C4-2B (cell line): ENCODE data around the gene UBE2J2.

Experiments used
- ZFX ChIP-seq: fragments of 450-650 bp; IDR thresholded peaks from 2 replicates; pipeline ENCODE4 v1.6.1; 2017
- TF ChIP-seq, protein P1 (sequence below): fragments of 450-650 bp; conservative IDR thresholded peaks from 2 replicates; pipeline ENCODE4 v1.5.1; 2017; ENCODE audit warnings: mild to moderate bottlenecking

DNA sequence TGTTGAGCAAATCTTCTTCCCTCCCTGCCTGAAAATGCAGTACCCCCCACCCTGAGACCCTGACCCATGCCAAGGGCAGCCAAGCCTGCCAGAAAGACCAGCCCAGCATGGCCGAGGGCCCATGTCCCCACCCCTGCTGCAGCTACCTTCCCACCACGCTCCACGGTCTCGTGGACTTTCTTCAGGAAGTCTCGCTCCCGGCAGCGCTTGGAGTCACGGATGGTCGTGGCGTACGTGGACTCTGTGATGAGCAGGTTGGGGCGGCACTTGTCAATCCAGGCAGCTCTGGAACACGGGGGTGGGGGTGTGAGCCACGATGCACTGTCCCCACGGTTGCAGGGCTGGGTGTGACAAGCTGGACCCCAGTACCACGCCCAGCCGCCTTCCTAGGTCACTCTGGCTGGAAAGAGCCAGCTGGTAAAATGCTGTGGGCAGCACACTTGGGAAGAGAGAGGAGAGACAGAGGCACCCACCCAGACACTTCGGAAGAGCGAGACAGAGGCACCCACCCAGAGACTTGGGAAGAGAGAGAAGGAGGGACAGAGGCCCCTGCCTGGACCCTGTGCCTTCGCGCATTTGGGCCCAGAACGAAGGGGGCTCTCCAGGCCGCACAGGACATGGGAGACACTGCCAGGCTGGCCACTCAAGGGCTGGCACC, 41.2 kb upstream of the UBE2J2 start:
- TF ChIP-seq, protein P1, sequence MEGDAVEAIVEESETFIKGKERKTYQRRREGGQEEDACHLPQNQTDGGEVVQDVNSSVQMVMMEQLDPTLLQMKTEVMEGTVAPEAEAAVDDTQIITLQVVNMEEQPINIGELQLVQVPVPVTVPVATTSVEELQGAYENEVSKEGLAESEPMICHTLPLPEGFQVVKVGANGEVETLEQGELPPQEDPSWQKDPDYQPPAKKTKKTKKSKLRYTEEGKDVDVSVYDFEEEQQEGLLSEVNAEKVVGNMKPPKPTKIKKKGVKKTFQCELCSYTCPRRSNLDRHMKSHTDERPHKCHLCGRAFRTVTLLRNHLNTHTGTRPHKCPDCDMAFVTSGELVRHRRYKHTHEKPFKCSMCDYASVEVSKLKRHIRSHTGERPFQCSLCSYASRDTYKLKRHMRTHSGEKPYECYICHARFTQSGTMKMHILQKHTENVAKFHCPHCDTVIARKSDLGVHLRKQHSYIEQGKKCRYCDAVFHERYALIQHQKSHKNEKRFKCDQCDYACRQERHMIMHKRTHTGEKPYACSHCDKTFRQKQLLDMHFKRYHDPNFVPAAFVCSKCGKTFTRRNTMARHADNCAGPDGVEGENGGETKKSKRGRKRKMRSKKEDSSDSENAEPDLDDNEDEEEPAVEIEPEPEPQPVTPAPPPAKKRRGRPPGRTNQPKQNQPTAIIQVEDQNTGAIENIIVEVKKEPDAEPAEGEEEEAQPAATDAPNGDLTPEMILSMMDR = no peak
- TF ChIP-seq ZFX = no peak
